ES-I3 (cell line): ENCODE results near the gene SLC25A43.
"Not testable (repeated sequence)": the region's sequence is repeated elsewhere in the genome, so short reads cannot be mapped to it uniquely, and the experiment has no call there.

Experiments
- H3K36me3 ChIP-seq: 2 replicates; pipeline ENCODE4 v1.6.1; 2013; ENCODE audit warnings: mild to moderate bottlenecking, low read length, control low read depth, moderate library complexity; ENCODE audit not compliant: insufficient read depth
- H3K4me1 ChIP-seq: 2 replicates; pipeline ENCODE4 v1.6.1; 2013; ENCODE audit warnings: mild to moderate bottlenecking, control low read depth, low read length; ENCODE audit not compliant: insufficient read depth
- H3K9ac ChIP-seq: 2 replicates; pipeline ENCODE4 v1.6.1; 2013; ENCODE audit warnings: low read depth, mild to moderate bottlenecking, low read length, moderate library complexity
- H3K9me3 ChIP-seq: 2 replicates; pipeline ENCODE4 v1.6.1; 2013; ENCODE audit warnings: mild to moderate bottlenecking, low read length, moderate library complexity; ENCODE audit not compliant: control insufficient read depth, insufficient read depth

Gene SLC25A43

DNA sequence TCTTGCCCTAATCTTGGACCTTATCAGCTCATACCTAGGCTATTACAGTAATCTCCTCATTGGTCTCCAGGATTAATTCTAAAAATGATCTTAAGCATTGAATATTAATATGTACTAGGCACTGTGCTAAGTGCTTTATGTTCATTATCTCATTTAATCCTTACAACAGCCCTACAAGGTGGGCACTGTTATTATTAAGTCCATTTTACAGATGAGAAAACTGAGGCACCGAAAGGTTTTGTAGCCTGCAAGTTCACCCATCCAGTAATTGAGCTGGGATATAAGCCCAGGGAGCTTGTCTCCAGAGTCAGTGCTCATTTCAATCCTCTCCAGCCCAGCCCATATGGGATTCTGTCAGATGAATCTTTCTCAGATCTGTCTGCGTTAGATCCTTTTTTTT, 20.8 kb downstream of the SLC25A43 start:
- Histone ChIP-seq H3K9me3 (no peaks in the 10 kb centered on the region), H3K4me1 (peaks cover 21% of the 10 kb centered on the region), H3K9ac (no peak overlapping the region), H3K36me3 (0 out of 2 replicates have a peak, but pooled peaks cover 2% of the 10 kb centered on the region)

DNA sequence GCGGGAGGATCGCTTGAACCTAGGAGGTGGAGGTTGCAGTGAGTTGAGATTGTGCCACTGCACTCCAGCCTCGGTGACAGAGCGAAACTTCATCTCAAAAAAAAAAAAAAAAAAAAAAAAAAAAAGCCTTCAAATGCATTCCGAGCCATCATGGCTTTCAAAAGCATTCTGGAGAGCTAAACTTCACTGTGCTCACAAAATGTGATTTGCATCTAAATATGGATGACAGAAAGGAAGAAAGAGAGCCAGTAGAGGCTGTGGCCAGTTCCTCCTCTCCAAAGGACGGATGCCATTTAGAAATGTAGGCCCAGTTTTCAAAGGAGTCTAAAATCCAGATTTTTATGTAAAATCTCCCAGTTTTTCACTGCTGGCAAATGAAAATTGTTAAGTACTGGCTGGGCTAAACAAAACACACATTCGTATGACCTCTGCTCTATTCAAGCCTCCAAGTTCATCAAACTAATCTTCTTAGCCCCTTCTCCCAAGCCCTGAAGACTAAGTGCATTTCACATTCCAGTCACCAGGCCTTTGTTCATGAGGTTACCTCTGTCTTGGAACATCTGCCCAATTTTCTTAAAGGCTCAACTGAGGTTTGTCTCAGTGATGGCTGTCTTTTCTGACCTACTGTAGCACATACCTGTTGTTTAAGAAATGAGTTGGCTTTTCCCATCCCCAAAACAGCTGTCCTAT, 22.0 kb downstream of the SLC25A43 start:
- H3K9ac ChIP-seq: no peak overlapping the region
- no peaks in the 10 kb centered on the region for H3K9me3 ChIP-seq
- 0 out of 2 replicates have a peak, but pooled peaks cover 2% of the 10 kb centered on the region for H3K36me3 ChIP-seq
- peaks cover 26% of the 10 kb centered on the region for H3K4me1 ChIP-seq

DNA sequence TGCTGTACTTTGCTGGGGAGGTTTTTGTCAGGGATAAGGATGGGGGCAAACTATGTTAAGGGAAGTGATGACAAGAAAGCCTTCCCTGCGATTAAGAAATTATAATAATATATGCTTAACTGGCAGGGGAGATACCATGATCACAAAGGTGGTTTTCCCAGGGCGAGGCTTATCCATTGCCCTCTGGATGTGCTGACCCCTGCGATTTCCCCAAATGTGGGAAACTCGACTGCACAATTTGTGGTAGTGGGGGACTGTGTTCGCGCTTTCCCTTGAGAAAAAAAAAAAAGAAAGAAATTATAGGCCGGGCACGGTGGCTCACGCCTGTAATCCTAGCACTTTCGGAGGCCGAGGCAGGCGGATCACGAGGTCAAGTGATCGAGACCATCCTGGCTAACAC, 24.5 kb downstream of the SLC25A43 start:
- H3K36me3 ChIP-seq: 0 out of 2 replicates have a peak, but pooled peaks cover 2% of the 10 kb centered on the region

DNA sequence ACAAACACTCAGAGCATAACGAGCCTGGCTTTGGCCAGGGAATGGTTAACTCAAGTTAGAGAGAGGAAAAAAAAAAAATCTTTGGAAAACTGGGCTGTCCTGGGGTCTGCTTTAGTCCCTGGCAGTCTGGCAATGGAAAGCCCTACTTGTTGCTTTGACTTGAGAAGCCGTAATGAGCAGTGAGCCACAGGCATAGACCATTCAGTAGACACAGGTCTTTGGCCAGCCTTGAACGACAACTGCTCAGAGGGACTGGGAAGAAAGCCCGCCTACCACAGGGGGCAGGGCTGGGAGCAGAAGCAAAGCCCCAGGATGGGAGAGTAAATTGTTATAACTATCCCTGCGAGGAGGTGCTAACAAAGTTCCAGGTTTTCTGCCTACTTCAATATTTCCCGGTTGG, 25.9 kb downstream of the SLC25A43 start:
- H3K9me3 ChIP-seq: no peaks in the 10 kb centered on the region
- H3K4me1 ChIP-seq: peaks cover 24% of the 10 kb centered on the region
- H3K9ac ChIP-seq: no peak overlapping the region
- H3K36me3 ChIP-seq: 0 out of 2 replicates have a peak, but pooled peaks cover 2% of the 10 kb centered on the region

More for the DNA sequence above, 24.5 kb downstream of the SLC25A43 start:
- no peak overlapping the region for H3K9ac ChIP-seq
- H3K4me1 ChIP-seq: peaks cover 24% of the 10 kb centered on the region
- H3K9me3 ChIP-seq: no peaks in the 10 kb centered on the region

DNA sequence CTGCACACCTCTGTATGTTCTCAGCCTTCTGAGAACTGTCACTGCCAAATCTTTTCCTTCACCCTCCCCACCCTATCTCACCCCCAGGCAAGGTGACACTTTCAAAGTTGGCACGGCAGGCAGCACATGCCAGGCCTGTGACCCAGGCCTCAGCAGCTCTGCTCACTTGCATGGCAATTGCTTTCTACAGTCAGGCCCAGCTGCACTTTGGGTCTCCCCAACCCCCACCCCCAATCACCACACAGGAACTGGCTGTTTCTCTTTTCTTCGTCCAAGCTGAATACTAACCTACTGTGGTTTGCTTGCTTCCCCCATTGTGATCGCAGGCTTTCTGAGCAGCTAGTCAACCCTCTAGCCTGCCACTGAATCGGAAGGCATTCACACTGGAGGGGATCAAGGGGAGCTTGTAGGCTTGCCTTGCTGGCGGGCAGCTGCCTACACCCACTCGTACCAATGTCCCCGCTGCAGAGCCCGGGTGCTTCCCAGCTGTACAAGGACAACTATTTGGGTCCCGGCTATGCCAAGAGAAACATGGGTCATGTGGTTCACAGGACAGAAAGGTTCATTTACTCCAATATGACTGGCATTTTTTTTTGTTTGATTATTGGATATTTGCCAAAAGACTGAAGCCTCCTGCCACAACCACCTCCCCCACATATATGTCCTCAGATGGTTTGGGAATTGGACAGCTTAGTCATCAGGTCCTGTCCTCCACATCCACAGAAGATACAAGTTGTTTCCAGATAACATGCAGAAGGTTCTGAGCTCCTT, 28.1 kb downstream of the SLC25A43 start:
- 0 out of 2 replicates have a peak, but pooled peaks cover 2% of the 10 kb centered on the region for H3K36me3 ChIP-seq
- H3K4me1 ChIP-seq: peaks cover 17% of the 10 kb centered on the region
- H3K9me3 ChIP-seq: no peaks in the 10 kb centered on the region

DNA sequence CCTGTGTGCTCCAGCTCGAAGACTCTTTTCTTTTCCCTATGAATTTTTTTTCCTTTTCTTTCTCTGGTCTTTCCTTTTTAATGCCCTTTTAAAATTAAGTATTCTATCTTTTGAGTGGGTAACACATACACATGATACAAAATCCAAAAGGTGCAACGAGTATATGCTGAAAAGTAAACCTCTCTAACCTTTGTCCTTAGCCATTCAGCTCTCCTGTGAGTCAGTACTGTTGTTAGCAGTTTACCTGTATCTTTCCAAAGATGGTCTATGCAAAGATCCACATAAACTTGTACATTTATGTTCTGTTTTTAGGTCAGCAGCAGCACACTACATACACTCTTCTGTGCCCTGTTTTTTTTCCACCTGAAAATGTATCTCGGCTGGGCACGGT, 28.7 kb downstream of the SLC25A43 start:
- Histone ChIP-seq H3K4me1 (peaks cover 17% of the 10 kb centered on the region), H3K9ac (no peak overlapping the region), H3K36me3 (no peaks in the 10 kb centered on the region), H3K9me3 (no peaks in the 10 kb centered on the region)

More for the DNA sequence above, 28.1 kb downstream of the SLC25A43 start:
- H3K9ac ChIP-seq: no peak overlapping the region

DNA sequence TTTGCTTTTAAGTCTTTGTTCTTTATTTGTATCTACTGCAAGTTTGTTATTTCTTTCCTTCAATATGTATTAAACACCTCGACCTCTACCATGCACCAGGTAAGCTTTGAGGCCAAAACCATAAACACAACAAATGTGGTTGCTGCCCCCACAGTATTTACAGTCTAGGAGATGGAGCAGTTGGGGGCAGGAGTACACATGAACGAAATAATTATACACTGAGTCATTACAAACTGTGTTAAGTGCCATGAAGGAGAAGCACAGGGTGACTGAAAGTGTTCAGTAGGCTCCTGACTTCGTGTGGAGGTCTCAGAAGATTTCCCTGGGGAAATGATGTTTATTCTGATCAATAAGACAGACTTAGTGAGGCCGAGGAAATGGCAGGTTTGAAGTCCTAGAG, 30.3 kb downstream of the SLC25A43 start:
- Histone ChIP-seq H3K9ac (no peak overlapping the region), H3K36me3 (no peaks in the 10 kb centered on the region), H3K4me1 (peaks cover 17% of the 10 kb centered on the region), H3K9me3 (no peaks in the 10 kb centered on the region)

DNA sequence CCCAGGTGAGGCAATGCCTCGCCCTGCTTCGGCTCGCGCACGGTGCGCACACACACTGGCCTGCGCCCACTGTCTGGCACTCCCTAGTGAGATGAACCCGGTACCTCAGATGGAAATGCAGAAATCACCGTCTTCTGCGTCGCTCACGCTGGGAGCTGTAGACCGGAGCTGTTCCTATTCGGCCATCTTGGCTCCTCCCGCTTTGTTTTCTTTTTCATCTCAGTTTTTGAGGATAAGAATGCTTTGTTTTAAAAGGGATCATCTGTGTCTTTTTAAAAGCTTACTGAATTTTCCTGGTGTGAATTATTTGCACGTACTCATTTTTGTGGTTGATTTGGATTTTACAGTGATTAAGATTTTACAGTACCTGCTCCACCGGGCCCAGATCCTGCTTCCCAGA, 42.2 kb downstream of the SLC25A43 start:
- H3K9ac ChIP-seq: peak overlapping the region; percentile 48
- H3K4me1 ChIP-seq, H3K36me3 ChIP-seq, H3K9me3 ChIP-seq: not testable (repeated sequence)

DNA sequence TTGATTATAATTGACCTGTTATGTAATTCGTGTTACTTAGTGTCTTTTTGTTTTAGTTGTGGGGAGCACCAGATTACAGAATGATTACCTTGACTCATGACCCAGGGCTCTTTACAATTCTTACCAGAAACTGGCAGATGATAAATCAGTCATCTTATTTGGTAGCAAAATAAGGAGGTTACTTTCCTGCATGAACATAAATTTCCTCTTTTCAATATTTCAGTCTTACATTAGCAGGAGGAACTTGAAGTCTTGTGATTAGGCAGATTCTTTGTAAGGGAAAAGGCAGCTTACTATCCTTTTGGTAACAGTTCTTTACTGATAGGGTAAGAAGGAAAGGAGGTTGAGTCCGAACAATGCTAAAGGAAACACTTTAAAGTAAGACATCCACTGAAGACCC, 43.1 kb downstream of the SLC25A43 start:
- no peaks in the 10 kb centered on the region for H3K9me3 ChIP-seq

DNA sequence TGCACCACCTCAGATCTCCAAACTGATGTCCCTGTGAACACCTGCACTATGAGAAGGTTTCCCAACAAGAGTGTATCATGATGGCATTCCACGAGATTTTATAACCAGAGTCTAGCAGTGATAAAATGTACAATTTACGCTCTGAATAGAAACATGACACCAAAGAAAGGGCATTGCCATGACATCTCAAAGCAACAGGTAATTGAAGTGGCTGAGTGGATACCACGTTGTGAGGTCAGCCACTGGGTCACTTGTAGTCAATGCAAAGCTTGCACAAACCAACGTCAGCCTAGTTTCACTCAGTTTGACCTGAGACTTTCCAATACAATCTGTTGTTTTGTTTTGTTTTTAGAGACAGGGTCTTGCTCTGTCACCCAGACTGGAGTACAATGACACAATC, 54.1 kb downstream of the SLC25A43 start:
- no peak overlapping the region for H3K9ac ChIP-seq
- H3K4me1 ChIP-seq: no peaks in the 10 kb centered on the region
- no peaks in the 10 kb centered on the region for H3K9me3 ChIP-seq
- H3K36me3 ChIP-seq: peaks cover 8% of the 10 kb centered on the region; the same call in 1 of the 2 replicates

More for the DNA sequence above, 43.1 kb downstream of the SLC25A43 start:
- peaks cover 7% of the 10 kb centered on the region; the same call in 1 of the 2 replicates for H3K4me1 ChIP-seq
- H3K36me3 ChIP-seq: no peaks in the 10 kb centered on the region
- H3K9ac ChIP-seq: 0 out of 2 replicates have a peak overlapping the region, but pooled peaks have one; percentile 7

DNA sequence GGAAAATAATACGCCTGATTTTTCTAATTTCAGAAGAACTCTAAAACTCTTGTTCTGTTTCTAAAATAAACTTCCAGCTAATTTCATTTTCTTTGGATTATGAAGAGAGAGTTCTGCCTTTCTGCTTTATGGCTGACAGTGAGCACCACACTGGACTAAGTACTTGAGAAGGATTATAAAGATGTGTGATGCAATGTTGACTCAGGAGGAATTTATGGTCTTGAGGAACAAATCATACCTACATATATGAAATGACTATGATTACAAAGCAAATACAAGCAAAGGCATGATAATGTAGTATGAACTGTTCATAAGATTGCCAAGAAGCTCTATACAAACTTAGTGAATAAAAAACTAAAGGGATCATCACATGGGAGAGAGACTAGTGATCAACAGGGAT, 56.1 kb downstream of the SLC25A43 start:
- Histone ChIP-seq H3K9me3 (no peaks in the 10 kb centered on the region), H3K36me3 (peaks cover 8% of the 10 kb centered on the region; the same call in 1 of the 2 replicates), H3K9ac (no peak overlapping the region), H3K4me1 (no peaks in the 10 kb centered on the region)

DNA sequence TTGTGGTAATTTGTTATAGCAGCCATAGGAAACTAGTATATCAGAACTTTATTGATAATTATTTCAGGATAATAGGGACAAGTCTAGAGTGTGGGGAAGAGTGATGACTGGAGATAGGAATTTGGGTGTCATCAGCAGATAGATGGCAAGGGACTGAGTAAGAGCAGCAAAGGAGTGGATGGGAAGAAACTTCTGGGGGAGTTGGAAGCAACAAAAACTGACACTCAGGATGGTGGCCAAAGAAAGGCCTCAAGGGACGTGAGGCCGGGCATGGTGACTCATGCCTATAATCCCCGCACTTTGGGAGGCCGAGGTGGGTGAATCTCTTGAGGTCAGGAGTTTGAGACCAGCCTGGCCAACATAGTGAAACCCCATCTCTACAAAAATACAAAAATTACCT, 60.0 kb downstream of the SLC25A43 start:
- Histone ChIP-seq H3K9ac (no peak overlapping the region), H3K9me3 (no peaks in the 10 kb centered on the region), H3K36me3 (peaks cover 3% of the 10 kb centered on the region; the same call in 1 of the 2 replicates), H3K4me1 (no peaks in the 10 kb centered on the region)

DNA sequence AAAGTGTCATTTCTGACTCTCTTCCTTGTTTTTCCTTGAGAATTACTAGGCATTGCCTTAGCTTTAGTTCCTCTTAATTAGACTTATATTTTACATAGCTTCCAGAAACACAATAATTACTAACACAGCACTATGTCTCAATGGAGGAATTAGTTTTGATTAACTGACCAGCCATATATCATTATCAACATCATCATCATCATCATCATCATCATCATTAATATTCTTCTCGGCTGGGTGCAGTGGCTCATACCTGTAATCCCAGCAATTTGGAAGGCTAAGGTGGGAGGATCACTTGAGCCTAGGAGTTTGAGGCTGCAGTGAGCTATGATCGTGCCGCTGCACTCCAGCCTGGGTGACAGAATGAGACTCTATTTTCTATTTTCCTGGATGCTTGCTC, 66.4 kb downstream of the SLC25A43 start:
- Histone ChIP-seq H3K4me1 (no peaks in the 10 kb centered on the region), H3K9ac (no peak overlapping the region), H3K9me3 (no peaks in the 10 kb centered on the region), H3K36me3 (peaks cover 10% of the 10 kb centered on the region; the same call in 1 of the 2 replicates)

DNA sequence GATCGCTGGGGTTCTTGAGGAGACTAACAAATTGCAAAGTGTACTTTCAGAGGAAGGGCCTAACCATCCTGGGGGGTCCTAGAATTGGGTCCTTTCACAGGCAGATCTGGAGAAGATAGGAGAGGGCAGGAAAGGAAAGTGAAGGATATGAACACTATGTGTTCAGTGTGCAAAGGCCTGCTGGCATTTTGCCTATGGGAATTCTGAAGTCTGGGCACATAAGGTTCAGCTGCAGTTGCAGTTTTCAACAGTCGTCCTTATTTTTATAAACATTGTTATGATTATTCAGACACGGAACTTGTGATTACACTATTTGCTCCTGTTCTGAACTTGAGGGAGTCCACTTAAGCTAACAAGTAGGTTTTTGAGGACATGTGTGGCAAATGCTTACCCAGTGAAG, 67.8 kb downstream of the SLC25A43 start:
- H3K9ac ChIP-seq: no peak overlapping the region
- H3K4me1 ChIP-seq: no peaks in the 10 kb centered on the region
- H3K36me3 ChIP-seq: peaks cover 13% of the 10 kb centered on the region; the same call in 1 of the 2 replicates
- H3K9me3 ChIP-seq: no peaks in the 10 kb centered on the region

DNA sequence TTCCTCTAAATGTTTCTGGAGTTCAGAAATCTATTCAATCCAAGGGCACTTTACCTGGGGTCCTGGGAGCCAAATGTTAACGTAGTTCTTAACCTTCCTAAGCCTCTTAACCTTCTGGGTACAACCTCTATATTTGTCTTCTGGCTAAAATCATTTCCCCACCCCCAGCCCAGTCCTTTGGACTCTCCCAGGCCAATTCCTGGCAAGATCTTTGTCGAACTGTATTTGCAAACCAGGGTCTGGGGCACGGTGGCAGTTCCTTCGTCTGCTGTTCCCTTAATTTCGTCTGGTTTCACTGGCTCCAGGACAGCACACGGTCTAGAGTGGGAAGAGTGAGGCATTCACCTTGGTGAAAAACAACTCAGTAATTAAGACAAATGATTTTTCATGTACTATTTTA, 68.3 kb downstream of the SLC25A43 start:
- H3K36me3 ChIP-seq: peaks cover 13% of the 10 kb centered on the region; the same call in 1 of the 2 replicates
- H3K4me1 ChIP-seq: no peaks in the 10 kb centered on the region
- H3K9ac ChIP-seq: peak overlapping the region; percentile 27; the same call in 1 of the 2 replicates
- H3K9me3 ChIP-seq: no peaks in the 10 kb centered on the region
